Tibial artery (tissue), 4 donors: ENCODE results near the gene CLEC2A.
"Not testable (repeated sequence)": the region's sequence is repeated elsewhere in the genome, so short reads cannot be mapped to it uniquely, and the experiment has no call there.

Source experiments
- DNase-seq, 2 donors: peaks; one replicate each; pipeline ENCODE4 v3.0.0-alpha.2; 2019
- H3K27ac ChIP-seq, 2 donors: fragments of 200-600 bp; sonication (generic) in 1 of 2; 1 replicate in 1 of 2; 2 replicates in 1 of 2; pipeline ENCODE4 v1.5.1; 2018 to 2019; ENCODE audit warnings: mild to moderate bottlenecking in 1 of 2
- H3K27me3 ChIP-seq, 2 donors: fragments of 200-600 bp; sonication (generic) in 1 of 2; one replicate each; pipeline versions ENCODE4 v1.5.1 to v1.6.0; 2016 to 2019
- H3K36me3 ChIP-seq, 3 donors: fragments of 200-600 bp; sonication (generic) in 2 of 3; one replicate each; pipeline ENCODE4 v1.5.1; 2016 to 2019; ENCODE audit warnings: mild to moderate bottlenecking in 2 of 3
- H3K4me1 ChIP-seq, 4 donors: fragments of 200-600 bp; sonication (generic) in 2 of 4; 1 replicate in 3 of 4; 2 replicates in 1 of 4; pipeline ENCODE4 v1.5.1; 2016 to 2019
- H3K4me3 ChIP-seq, 2 donors: fragments of 200-600 bp; sonication (generic) in 1 of 2; 1 replicate in 1 of 2; 2 replicates in 1 of 2; pipeline ENCODE4 v1.5.1; 2018 to 2019; ENCODE audit warnings: mild to moderate bottlenecking in 2 of 2
- H3K9me3 ChIP-seq, 3 donors: fragments of 200-600 bp; sonication (generic) in 1 of 3; one replicate each; pipeline ENCODE4 v1.5.1; 2016 to 2019
- intact Hi-C: fragments of 100-400 bp; cut with DNase I; formaldehyde crosslinking; loops from one replicate; pipeline ENCODE4 v1.15.0; 2023; ENCODE audit warnings: low total_unique reads
- TF ChIP-seq, protein P1 (sequence below), 2 experiments: fragments of 200-600 bp in 1 of 2; fragments of 450-650 bp in 1 of 2; IDR thresholded peaks; one replicate each; pipeline ENCODE4 v1.5.1; 2017 to 2019; ENCODE audit warnings: antibody characterized with exemption in 2 of 2, mild to moderate bottlenecking in 1 of 2, moderate library complexity in 1 of 2

The CLEC2A gene, protein sequence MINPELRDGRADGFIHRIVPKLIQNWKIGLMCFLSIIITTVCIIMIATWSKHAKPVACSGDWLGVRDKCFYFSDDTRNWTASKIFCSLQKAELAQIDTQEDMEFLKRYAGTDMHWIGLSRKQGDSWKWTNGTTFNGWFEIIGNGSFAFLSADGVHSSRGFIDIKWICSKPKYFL

GRCh38 chr12:9932270-9932669 lies at the start of gene CLEC2A:
CLEC2A (minus strand) TSS chr12:9932370; CDS start chr12:9932329, 41 bp downstream.
- Histone ChIP-seq H3K4me3 (no peak within 1 kb of the TSS), H3K27me3 (no peaks in the 10 kb centered on the region), H3K36me3 (no peaks in the 10 kb centered on the region), H3K4me1 (no peaks in the 10 kb centered on the region), H3K9me3 (no peaks in the 10 kb centered on the region), H3K27ac (no peak within 1 kb of the TSS)
- intact Hi-C loops: no loop called here
- TF ChIP-seq, protein P1, sequence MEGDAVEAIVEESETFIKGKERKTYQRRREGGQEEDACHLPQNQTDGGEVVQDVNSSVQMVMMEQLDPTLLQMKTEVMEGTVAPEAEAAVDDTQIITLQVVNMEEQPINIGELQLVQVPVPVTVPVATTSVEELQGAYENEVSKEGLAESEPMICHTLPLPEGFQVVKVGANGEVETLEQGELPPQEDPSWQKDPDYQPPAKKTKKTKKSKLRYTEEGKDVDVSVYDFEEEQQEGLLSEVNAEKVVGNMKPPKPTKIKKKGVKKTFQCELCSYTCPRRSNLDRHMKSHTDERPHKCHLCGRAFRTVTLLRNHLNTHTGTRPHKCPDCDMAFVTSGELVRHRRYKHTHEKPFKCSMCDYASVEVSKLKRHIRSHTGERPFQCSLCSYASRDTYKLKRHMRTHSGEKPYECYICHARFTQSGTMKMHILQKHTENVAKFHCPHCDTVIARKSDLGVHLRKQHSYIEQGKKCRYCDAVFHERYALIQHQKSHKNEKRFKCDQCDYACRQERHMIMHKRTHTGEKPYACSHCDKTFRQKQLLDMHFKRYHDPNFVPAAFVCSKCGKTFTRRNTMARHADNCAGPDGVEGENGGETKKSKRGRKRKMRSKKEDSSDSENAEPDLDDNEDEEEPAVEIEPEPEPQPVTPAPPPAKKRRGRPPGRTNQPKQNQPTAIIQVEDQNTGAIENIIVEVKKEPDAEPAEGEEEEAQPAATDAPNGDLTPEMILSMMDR (IDR thresholded peaks at IDR 0.05): no peak
- no peak for DNase-seq

DNA sequence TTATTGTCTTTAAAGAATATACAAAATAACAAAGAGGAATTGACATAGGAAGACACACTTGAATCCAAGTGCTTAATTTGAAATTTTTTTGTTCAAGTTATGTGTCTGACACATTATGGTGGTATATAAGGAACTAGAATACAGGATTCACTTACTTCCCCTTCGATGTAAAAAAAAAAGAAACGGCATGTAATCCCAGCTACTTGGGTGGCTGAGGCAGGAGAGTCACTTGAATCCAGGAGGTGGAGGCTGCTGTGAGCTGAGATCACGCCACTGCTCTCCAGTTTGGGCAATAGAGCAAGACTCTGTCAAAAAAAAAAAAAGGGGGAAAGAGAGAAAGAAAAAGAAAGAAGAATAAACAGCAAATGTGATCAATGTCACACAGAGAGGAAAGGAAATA lies 48.0 kb upstream of the CLEC2A start:
- no peaks in the 10 kb centered on the region for H3K9me3 ChIP-seq
- DNase-seq: no peak
- H3K4me1 ChIP-seq: no peaks in the 10 kb centered on the region
- intact Hi-C loops: no loop called here
- H3K27ac ChIP-seq: no peak overlapping the region
- no peaks in the 10 kb centered on the region for H3K36me3 ChIP-seq
- no peak overlapping the region for H3K4me3 ChIP-seq
- TF ChIP-seq, protein P1 (IDR thresholded peaks at IDR 0.05): no peak
- no peaks in the 10 kb centered on the region for H3K27me3 ChIP-seq

- intact Hi-C loops: no loop called here
- TF ChIP-seq, protein P1 (IDR thresholded peaks at IDR 0.05): no peak
- Histone ChIP-seq H3K4me1 (no peaks in the 10 kb centered on the region), H3K9me3 (no peaks in the 10 kb centered on the region), H3K36me3 (no peaks in the 10 kb centered on the region), H3K27ac (no peak overlapping the region), H3K27me3 (no peaks in the 10 kb centered on the region), H3K4me3 (no peak overlapping the region)
- DNase-seq: no peak
These were observed 45.7 kb upstream of the CLEC2A start for GRCh38 chr12:9977916-9978315.

GRCh38 chr12:9976626-9977025 lies 44.5 kb upstream of the CLEC2A start:
- DNase-seq, H3K9me3 ChIP-seq, H3K27ac ChIP-seq, H3K4me3 ChIP-seq, H3K36me3 ChIP-seq, intact Hi-C loops, H3K27me3 ChIP-seq, H3K4me1 ChIP-seq: not testable (repeated sequence)

DNA sequence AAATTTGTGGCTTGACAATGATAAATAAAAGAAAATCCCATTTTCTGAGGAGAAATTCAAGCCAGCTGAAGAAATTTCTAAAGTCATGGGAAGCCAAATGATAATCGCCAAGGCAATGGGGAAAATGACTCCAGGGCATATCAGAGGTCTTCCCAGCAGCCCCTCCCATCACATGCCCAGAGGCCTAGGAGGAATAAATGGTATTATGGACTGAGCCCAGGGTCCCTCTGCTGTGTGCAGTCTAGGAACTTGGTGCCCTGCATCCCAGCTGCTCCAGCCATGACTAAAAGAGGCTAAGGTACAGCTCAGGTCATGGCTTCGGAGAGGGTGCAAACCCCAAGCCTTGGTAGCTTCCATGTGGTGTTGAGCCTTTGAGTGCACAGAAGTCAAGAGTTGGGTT lies 43.4 kb upstream of the CLEC2A start:
- intact Hi-C loops: no loop called here
- H3K4me3 ChIP-seq: no peak overlapping the region

GRCh38 chr12:9974731-9975130 lies 42.6 kb upstream of the CLEC2A start:
- intact Hi-C loops, H3K9me3 ChIP-seq, H3K4me1 ChIP-seq, H3K4me3 ChIP-seq, H3K27ac ChIP-seq, H3K27me3 ChIP-seq, H3K36me3 ChIP-seq, DNase-seq: not testable (repeated sequence)

More for the DNA sequence above, 43.4 kb upstream of the CLEC2A start:
- Histone ChIP-seq H3K4me1 (no peaks in the 10 kb centered on the region), H3K36me3 (no peaks in the 10 kb centered on the region), H3K27ac (no peak overlapping the region), H3K9me3 (no peaks in the 10 kb centered on the region), H3K27me3 (no peaks in the 10 kb centered on the region)
- TF ChIP-seq, protein P1 (IDR thresholded peaks at IDR 0.05): no peak
- DNase-seq: no peak

- no peak for DNase-seq
- no peaks in the 10 kb centered on the region for H3K27me3 ChIP-seq
- no peaks in the 10 kb centered on the region for H3K9me3 ChIP-seq
- TF ChIP-seq, protein P1 (IDR thresholded peaks at IDR 0.05): no peak
- H3K36me3 ChIP-seq: no peaks in the 10 kb centered on the region
- no peak overlapping the region for H3K4me3 ChIP-seq
- H3K4me1 ChIP-seq: no peaks in the 10 kb centered on the region
- intact Hi-C loops: no loop called here
- no peak overlapping the region for H3K27ac ChIP-seq
These were observed 41.8 kb upstream of the CLEC2A start for GRCh38 chr12:9973949-9974348.
